Measurements from ENCODE around the gene TDRD9. TPM values are rescaled to one million over a fixed set of nuclear protein-coding genes. Genes with fewer than 3 reads are reported as not detected.
"Not testable (repeated sequence)": the region's sequence is repeated elsewhere in the genome, so short reads cannot be mapped to it uniquely, and the experiment has no call there.

Gene TDRD9
- total and polyA plus RNA-seq, 9 donors: 0.12 to 0.80 (median 0.40) TPM

GRCh38 chr14:103946975-103947374 is 18.7 kb downstream of the TDRD9 start:
- no CpG with 5 or more reads among the region's 2 CpGs for WGBS (ENCODE audit: insufficient coverage)

GRCh38 chr14:103948442-103948841 is 20.2 kb downstream of the TDRD9 start:
- Histone ChIP-seq H3K4me1 (ENCODE audit: control insufficient read depth, insufficient read depth, low read length) (no peaks in the 10 kb centered on the region), H3K27me3 (ENCODE audit: control insufficient read depth, insufficient read depth, low read length) (no peaks in the 10 kb centered on the region), H3K27ac (ENCODE audit: low read length) (no peak overlapping the region), H3K9me3 (replicated peaks; ENCODE audit: control insufficient read depth, low read depth, low read length) (no peaks in the 10 kb centered on the region), H3K36me3 (ENCODE audit: control insufficient read depth, insufficient read depth, low read length) (no peaks in the 10 kb centered on the region), H3K4me3 (ENCODE audit: low read length) (no peak overlapping the region)
- WGBS (ENCODE audit: insufficient coverage): no CpG with 5 or more reads among the region's 2 CpGs
- DNase-seq: no peak

More at GRCh38 chr14:103946975-103947374, 18.7 kb downstream of the TDRD9 start:
- no peak overlapping the region for H3K4me3 ChIP-seq (ENCODE audit: low read length)
- no peak overlapping the region for H3K27ac ChIP-seq (ENCODE audit: low read length)
- H3K4me1 ChIP-seq (ENCODE audit: control insufficient read depth, insufficient read depth, low read length): no peaks in the 10 kb centered on the region
- H3K9me3 ChIP-seq (replicated peaks; ENCODE audit: control insufficient read depth, low read depth, low read length): no peaks in the 10 kb centered on the region
- no peak for DNase-seq
- H3K36me3 ChIP-seq (ENCODE audit: control insufficient read depth, insufficient read depth, low read length): no peaks in the 10 kb centered on the region
- no peaks in the 10 kb centered on the region for H3K27me3 ChIP-seq (ENCODE audit: control insufficient read depth, insufficient read depth, low read length)

GRCh38 chr14:103949131-103949790 is 21.0 kb downstream of the TDRD9 start:
- Histone ChIP-seq H3K4me1 (ENCODE audit: control insufficient read depth, insufficient read depth, low read length) (no peaks in the 10 kb centered on the region), H3K27me3 (ENCODE audit: control insufficient read depth, insufficient read depth, low read length) (no peaks in the 10 kb centered on the region), H3K36me3 (ENCODE audit: control insufficient read depth, insufficient read depth, low read length) (no peaks in the 10 kb centered on the region), H3K27ac (ENCODE audit: low read length) (no peak overlapping the region), H3K9me3 (replicated peaks; ENCODE audit: control insufficient read depth, low read depth, low read length) (no peaks in the 10 kb centered on the region), H3K4me3 (ENCODE audit: low read length) (no peak overlapping the region)
- no peak for DNase-seq
- WGBS (ENCODE audit: insufficient coverage): 83% methylated on average over 4 of the region's 5 CpGs

- no peaks in the 10 kb centered on the region for H3K4me1 ChIP-seq (ENCODE audit: control insufficient read depth, insufficient read depth, low read length)
- no peak overlapping the region for H3K27ac ChIP-seq (ENCODE audit: low read length)
- no peaks in the 10 kb centered on the region for H3K36me3 ChIP-seq (ENCODE audit: control insufficient read depth, insufficient read depth, low read length)
- WGBS (ENCODE audit: insufficient coverage): 36% methylated on average over 8 of the region's 11 CpGs
- no peaks in the 10 kb centered on the region for H3K27me3 ChIP-seq (ENCODE audit: control insufficient read depth, insufficient read depth, low read length)
- no peak overlapping the region for H3K4me3 ChIP-seq (ENCODE audit: low read length)
- DNase-seq: no peak
- H3K9me3 ChIP-seq (replicated peaks; ENCODE audit: control insufficient read depth, low read depth, low read length): no peaks in the 10 kb centered on the region
Measured at GRCh38 chr14:103960457-103961055, 32.3 kb downstream of the TDRD9 start.

DNA sequence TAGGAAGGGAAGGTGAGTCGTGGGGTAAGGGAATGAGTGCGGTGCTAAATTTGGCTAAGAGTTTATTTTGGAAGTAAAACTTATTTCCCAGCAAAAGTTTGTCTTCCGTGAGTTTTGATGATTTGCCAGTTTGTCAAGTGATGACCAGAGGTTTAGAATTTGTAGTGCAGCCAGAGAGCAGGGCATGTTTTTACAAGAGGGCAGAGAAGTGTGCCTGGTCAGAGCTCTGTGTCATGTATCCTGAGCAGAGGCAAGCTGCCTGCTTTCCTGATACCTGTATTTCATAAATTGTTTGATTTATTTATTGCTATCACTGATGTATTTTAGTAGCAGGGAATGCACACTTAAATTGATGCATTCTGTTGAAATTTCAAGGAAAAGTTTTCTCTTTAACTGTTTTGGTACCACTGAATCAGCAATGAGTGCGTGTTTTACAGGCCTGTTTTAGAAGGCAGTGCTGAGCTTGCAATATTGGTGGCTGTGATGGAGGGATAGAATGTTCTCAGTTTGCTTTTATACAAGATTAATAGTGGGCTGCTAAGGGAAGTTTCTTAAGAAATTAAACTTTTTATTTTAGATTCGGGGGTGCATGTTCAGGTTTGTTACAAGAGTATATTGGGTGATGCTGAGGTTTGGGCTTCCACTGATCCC is 33.8 kb downstream of the TDRD9 start:
- Histone ChIP-seq H3K36me3 (ENCODE audit: control insufficient read depth, insufficient read depth, low read length) (no peaks in the 10 kb centered on the region), H3K4me1 (ENCODE audit: control insufficient read depth, insufficient read depth, low read length) (no peaks in the 10 kb centered on the region), H3K4me3 (ENCODE audit: low read length) (no peak overlapping the region), H3K9me3 (replicated peaks; ENCODE audit: control insufficient read depth, low read depth, low read length) (no peaks in the 10 kb centered on the region), H3K27ac (ENCODE audit: low read length) (no peak overlapping the region), H3K27me3 (ENCODE audit: control insufficient read depth, insufficient read depth, low read length) (no peaks in the 10 kb centered on the region)
- WGBS (ENCODE audit: insufficient coverage): 72% methylated on average over 4 of the region's 5 CpGs
- DNase-seq: no peak

DNA sequence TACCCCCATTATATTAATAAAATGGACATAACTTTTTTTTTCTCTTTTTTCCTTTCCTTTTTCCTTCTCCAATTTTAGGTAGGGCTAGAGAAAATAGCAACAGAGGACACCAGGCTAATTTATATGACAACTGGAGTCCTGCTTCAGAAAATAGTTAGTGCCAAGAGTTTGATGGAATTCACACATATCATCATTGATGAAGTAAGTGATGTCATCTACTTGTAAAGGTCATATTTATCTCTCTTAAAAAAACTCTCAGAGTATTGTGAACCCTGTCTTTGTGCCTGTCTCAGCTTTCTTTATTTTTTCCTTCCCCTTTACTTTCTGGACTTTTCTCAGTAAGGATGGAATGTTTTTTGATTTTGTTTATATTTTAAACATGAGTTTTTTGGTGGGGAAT is 38.4 kb downstream of the TDRD9 start:
- Histone ChIP-seq H3K4me3 (ENCODE audit: low read length) (no peak overlapping the region), H3K4me1 (ENCODE audit: control insufficient read depth, insufficient read depth, low read length) (no peaks in the 10 kb centered on the region), H3K27me3 (ENCODE audit: control insufficient read depth, insufficient read depth, low read length) (peaks cover 5% of the 10 kb centered on the region), H3K27ac (ENCODE audit: low read length) (no peak overlapping the region), H3K9me3 (replicated peaks; ENCODE audit: control insufficient read depth, low read depth, low read length) (no peaks in the 10 kb centered on the region), H3K36me3 (ENCODE audit: control insufficient read depth, insufficient read depth, low read length) (no peaks in the 10 kb centered on the region)
- no peak for DNase-seq

GRCh38 chr14:103969961-103970360 is 41.7 kb downstream of the TDRD9 start:
- H3K27me3 ChIP-seq (ENCODE audit: control insufficient read depth, insufficient read depth, low read length): peaks cover 5% of the 10 kb centered on the region
- DNase-seq: no peak
- WGBS (ENCODE audit: insufficient coverage): 63% methylated on average over 4 of the region's 4 CpGs
- H3K4me1 ChIP-seq (ENCODE audit: control insufficient read depth, insufficient read depth, low read length): no peaks in the 10 kb centered on the region
- no peaks in the 10 kb centered on the region for H3K36me3 ChIP-seq (ENCODE audit: control insufficient read depth, insufficient read depth, low read length)
- no peak overlapping the region for H3K4me3 ChIP-seq (ENCODE audit: low read length)
- H3K9me3 ChIP-seq (replicated peaks; ENCODE audit: control insufficient read depth, low read depth, low read length): no peaks in the 10 kb centered on the region
- no peak overlapping the region for H3K27ac ChIP-seq (ENCODE audit: low read length)

GRCh38 chr14:103973354-103973753 is 45.1 kb downstream of the TDRD9 start:
- Histone ChIP-seq H3K27me3 (ENCODE audit: control insufficient read depth, insufficient read depth, low read length) (peaks cover 3% of the 10 kb centered on the region), H3K27ac (ENCODE audit: low read length) (no peak overlapping the region), H3K4me1 (ENCODE audit: control insufficient read depth, insufficient read depth, low read length) (no peaks in the 10 kb centered on the region), H3K4me3 (ENCODE audit: low read length) (no peak overlapping the region), H3K9me3 (replicated peaks; ENCODE audit: control insufficient read depth, low read depth, low read length) (no peaks in the 10 kb centered on the region), H3K36me3 (ENCODE audit: control insufficient read depth, insufficient read depth, low read length) (no peaks in the 10 kb centered on the region)
- peak; percentile 2 for DNase-seq
- 60% methylated on average over 1 of the region's 4 CpGs for WGBS (ENCODE audit: insufficient coverage)

DNA sequence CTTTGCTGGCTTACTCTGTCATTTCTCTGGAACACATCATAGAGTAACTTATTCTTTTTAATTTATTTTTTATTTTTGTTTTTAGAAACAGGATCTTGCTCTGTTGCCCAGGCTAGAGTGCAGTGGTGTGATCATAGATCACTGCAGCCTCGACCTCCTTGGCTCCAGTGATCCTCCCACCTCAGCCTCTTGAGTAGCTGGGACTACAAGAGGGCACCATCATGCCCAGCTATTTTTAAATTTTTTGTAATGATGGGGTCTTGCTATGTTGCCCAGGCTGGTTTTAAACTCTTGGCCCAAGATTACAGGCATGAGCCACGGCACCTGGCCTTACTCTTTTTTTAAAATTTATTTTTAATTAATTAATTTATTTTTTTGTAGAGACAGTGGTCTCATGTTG is 46.3 kb downstream of the TDRD9 start:
- no peak for DNase-seq
- Histone ChIP-seq H3K4me3 (ENCODE audit: low read length) (no peak overlapping the region), H3K4me1 (ENCODE audit: control insufficient read depth, insufficient read depth, low read length) (no peaks in the 10 kb centered on the region), H3K27ac (ENCODE audit: low read length) (no peak overlapping the region), H3K36me3 (ENCODE audit: control insufficient read depth, insufficient read depth, low read length) (no peaks in the 10 kb centered on the region), H3K9me3 (replicated peaks; ENCODE audit: control insufficient read depth, low read depth, low read length) (no peaks in the 10 kb centered on the region), H3K27me3 (ENCODE audit: control insufficient read depth, insufficient read depth, low read length) (peaks cover 3% of the 10 kb centered on the region)
- no CpG with 5 or more reads among the region's 2 CpGs for WGBS (ENCODE audit: insufficient coverage)

DNA sequence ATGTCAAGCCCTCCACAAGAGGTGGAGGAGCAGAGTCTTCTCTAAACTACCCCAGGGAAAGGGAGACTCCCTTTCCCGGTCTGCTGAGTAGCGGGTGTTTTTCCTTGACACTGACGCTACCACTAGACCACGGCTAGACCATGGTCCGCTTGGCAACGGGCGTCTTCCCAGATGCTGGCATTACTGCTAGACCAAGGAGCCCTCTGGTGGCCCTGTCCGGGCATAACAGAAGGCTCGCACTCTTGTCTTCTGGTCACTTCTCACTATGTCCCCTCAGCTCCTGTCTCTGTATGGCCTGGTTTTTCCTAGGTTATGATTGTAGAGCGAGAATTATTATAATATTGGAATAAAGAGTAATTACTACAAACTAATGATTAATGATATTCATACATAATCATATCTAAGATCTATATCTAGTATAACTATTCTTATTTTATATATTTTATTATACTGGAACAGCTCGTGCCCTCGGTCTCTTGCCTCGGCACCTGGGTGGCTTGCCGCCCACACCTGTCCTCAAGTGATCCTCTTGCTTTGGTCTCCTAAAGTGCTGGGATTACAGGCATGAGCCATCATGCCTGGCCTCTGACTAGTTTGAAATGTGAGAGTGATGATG is 52.5 kb downstream of the TDRD9 start:
- not testable (repeated sequence) for H3K27me3 ChIP-seq (ENCODE audit: control insufficient read depth, insufficient read depth, low read length); H3K4me3 ChIP-seq (ENCODE audit: low read length); H3K27ac ChIP-seq (ENCODE audit: low read length); H3K4me1 ChIP-seq (ENCODE audit: control insufficient read depth, insufficient read depth, low read length); H3K9me3 ChIP-seq (replicated peaks; ENCODE audit: control insufficient read depth, low read depth, low read length); H3K36me3 ChIP-seq (ENCODE audit: control insufficient read depth, insufficient read depth, low read length)
- DNase-seq: peak; percentile 5
- 90% methylated on average over 2 of the region's 14 CpGs for WGBS (ENCODE audit: insufficient coverage)
